HG02763 (cell line): ENCODE results near the gene CAPZB.

Experiments
- ATAC-seq: cut with Tn5 transposase; IDR thresholded peaks from one replicate; pipeline ENCODE4 v1.9.1; 2021; ENCODE audit warnings: mild to moderate bottlenecking, moderate library complexity; ENCODE audit not compliant: unreplicated experiment

CAPZB gene

DNA sequence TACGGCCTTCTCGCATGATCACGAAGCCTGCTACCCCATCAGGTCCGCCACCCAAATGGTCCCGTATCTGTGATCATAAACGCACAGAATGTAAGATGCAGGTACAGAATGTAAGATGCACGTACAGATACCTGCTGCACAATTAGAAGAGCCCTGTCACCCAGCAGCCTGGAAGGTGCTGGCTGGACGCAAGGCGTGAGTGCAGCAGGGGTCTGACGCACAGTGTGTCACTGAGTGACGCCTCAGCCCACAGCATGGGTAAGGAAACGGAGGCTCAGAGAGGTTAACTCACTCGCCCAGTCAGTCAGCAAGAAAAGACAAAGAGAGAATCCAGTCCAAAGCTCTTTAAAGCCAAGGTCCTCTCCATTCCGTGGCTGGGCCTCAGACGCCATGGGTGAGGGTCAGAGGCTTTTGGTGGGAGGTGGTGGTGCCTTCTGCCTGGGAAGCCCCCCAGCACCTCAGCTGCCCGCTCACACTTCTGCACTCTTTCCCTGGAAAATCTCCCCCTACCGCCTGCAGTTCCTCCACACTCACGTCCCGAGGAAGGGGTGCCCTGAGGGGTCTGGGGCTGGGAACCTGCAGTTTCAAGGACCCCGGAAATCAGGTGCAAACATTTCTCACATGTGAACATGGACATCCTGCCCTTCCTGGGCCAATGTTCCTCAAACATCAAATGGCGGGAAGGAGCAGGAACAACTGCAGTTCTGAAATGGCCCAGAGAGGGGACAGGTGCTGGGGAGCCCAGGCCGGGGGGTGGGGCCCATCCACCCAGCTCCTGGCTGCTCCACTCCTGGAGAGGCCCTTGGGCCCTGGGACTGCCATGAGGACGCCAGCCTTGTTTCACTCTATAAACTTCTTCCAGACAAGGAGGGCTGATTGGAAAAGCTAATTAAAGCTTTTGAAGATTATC lies 113.9 kb downstream of the CAPZB start:
- no peak for ATAC-seq

DNA sequence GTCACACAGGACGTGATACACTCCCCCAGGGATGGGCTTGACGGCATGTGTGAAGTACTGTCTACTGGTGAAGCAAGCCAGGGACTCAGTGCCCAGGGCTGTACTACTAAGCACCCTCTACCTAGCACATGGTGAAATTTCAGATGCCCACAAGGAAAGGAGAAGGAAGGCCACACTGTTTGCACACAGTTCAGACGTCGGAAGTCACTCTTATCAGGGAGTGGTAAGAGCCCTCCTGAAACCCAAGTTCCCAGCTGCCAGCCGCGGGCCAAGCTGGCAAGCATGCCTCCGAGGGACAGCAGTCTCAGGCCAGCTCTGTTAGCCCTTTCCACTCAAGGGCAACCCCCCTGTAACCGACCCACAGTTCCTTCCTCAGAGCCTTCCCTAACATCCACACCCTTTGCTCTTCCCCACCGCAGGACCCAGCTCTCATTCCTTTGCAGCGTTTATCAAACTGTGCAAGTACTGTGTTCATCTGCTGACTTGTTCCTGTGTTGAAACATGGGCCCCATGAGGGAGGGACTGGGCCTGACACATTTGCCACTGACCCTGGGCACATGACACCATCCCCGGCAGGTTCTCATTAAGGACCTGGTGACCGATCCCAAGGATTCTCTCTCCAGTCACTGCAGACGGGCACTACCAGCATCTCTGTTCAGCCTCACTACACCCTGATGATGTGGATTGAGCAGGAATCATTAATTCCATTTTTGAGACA lies 114.7 kb downstream of the CAPZB start:
- no peak for ATAC-seq

DNA sequence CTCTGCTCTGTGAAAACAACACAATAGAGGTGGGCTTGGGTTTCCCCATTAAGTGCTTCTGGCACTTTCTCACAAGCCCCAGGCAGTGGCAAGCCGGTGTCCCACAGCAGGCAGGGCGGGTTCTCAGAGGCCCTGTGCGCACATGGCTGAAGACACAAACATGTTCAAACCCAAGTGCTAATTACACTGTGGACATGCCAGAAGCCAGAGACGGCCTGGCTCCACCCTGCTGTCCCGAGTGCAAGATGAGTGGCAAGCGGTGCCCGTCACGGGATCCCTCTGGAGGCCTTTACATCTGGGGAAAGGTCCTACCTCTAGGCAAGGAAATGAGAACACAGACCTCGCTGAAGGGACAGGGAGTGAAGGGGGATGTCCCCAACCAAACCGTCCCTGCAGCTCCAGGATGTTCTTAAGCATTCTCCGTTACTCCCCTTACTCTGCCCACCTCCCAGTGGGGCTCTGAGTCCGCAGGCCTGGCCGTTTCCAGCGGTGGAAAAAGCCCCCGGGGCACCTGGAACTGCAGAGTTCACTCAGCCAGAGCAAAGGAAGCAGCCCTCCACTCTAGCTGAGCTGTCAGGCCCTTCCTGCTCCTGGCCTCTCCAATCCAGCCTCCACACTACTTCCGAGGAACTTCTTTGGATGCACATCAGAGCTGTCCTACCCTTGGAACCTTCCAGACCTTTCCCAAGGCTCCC lies 115.8 kb downstream of the CAPZB start:
- no peak for ATAC-seq

DNA sequence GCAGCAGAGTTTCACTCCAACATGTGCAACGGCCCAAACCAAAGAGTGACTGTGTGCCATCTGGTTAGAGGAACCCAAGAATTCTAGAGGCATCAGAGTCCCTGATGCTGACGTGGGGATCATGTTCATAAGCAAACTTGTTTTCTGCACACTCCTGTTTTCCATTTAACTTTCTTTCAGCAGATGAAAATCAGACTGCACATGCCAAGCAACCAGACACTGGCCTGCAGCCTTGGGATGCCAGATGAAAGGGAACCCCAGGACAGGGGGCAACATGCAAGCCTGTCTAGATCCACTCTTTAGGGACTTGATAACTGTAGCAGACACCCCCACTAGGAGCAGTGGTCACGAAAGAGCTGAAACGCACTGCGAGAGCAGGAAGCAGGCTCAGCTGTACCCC lies 116.4 kb downstream of the CAPZB start:
- ATAC-seq: no peak

DNA sequence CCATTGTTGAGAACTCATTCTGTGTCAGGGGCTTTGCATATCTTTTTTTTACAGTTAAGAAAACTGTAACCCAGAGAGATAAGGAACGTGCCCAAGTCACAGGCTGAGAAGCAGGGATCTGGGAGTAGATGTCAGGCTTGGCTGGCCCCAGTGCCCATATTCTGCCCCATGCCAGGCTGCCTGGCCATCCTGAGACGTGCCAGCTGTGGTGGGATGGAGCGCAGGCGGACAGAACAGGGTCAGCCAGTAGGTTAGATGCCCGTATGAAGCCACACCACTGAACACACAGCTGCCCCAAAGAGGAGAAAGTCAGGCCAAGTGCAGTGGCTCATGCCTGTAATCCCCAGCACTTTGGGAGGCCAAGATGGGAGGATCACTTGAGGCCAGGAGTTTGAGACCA lies 117.3 kb downstream of the CAPZB start:
- no peak for ATAC-seq

DNA sequence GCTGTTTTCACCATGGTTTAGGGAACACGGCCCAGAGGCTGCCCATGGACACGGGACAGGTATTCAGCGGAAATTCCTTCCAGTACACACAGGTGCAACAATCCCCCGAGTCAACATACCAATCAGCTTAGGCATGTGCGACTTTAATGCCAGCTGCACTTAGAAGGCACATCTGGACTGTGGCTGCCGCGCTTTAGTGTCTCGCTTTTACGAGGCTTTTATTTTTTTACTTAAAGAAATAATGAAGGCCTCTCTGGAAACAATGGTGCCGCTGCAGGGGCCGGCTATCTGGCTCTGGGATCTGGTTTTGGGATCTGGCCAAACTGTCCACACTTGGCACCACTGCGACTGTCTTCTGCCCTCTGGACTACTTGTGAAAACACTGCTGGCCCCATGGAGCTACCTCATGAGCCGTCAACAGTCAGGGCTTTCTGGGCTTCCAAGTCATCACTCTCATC lies 117.7 kb downstream of the CAPZB start:
- ATAC-seq: no peak

DNA sequence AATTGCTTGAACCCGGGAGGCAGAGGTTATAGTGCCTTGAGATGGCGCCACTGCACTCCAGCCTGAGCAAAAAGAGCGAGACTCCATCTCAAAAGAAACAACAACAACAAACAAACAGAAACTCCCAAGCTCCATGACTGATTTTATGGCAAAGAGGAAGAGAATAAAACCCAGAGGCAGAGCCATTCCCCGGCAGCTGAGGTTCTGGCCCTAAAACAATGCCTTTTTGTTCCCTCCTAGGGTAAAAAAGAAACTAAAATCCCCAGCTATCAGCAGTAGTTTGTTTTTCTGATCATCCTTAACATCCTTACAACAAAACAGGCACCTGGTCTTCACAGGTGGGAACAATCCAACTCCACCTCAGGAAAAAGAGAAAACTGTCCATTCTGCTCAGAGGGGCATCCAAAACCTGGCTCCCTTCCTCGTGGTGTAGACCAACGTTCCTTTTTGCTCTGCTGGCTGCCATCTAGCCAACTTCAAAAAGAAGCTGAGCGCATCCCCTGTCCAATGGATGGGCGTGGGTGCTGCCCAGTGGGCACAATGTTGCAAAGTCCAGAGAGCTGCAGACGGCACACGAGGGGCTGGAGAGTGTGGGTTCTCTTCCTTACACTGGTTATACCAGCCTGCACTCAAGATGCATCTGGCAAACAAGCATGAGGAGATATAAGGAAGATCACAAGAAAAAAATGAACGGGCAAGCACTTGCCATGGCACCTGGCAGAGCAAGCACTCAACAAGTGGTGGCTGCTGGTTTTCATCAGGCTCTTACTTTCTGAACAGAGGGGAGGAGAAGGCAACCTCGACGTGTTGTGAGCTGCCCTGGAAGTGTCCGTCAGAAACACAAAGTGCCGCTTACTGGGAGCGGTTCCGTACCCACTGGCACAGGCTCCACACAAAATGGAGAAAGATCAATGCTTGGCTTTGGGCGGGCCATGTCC lies 118.5 kb downstream of the CAPZB start:
- ATAC-seq: no peak

DNA sequence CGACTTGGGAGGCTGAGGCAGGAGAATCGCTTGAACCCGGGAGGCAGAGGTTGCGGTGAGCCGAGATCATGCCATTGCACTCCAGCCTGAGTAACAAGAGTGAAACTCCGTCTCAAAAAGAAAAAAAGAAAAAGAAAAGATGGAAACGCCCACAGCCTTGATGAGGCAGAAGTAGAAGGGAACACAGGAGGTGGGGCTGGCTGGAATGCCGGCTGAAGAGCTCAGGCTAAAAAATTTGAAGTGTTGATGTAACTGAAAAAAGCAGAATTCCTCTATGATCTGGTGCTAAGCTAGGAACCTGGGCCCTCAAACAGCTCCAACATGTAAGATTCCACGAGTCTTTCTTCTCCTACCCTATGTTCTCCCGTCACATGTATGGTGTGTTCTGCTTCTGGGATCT lies 119.6 kb downstream of the CAPZB start:
- ATAC-seq: no peak

DNA sequence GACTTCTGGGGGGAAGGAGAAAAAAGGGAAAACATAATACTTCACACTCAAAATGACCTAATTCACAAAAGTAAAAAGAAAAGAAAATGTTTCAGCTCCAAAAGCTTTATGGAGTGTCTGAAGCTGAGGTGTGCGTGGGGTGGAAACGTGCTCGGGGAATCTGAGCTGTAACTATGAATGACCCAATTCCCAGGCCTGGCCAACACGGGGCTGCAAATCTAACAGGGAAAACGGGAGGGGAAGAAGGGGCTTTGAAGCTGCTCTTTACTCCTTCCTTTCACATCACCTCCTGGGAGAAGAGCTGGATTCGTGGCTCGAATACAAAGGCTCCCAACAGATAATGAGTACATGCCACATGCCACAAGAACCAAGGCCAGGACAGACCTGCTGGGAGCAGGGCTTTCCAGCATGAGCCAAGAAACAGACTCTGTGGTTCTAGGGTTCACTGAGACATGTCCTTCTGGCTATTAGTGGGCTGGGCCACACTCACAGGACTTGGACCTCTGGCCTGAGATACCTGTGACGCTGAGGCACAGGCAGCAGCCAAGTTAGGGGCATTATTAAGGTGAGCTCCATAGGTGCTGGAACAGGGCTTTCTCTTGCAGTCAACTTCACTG lies 121.7 kb downstream of the CAPZB start:
- no peak for ATAC-seq

DNA sequence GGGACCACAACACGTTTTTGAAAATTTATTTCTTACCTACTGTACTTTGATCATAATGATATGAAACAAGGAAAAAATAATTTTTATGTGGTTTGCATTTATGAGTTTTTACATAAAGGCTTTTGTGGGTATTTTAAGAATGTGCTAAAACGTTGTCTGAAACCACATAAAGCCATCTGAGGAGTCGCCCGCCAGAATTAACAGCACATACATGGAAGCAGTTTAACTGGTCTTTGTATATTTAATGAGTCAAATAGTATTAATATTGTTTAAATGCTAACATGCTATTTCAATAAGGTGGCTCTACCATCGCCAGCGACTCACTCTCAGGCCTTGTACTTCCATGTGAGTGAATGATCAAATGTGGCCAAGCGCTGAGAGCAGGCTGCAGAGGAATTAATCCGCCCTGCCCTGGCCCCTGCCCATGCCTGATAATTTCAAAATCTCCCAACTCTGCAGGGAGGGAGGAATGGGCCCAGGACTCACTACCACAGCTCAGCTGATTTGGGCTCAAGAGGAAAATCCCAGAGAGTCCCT lies 123.7 kb downstream of the CAPZB start:
- no peak for ATAC-seq

DNA sequence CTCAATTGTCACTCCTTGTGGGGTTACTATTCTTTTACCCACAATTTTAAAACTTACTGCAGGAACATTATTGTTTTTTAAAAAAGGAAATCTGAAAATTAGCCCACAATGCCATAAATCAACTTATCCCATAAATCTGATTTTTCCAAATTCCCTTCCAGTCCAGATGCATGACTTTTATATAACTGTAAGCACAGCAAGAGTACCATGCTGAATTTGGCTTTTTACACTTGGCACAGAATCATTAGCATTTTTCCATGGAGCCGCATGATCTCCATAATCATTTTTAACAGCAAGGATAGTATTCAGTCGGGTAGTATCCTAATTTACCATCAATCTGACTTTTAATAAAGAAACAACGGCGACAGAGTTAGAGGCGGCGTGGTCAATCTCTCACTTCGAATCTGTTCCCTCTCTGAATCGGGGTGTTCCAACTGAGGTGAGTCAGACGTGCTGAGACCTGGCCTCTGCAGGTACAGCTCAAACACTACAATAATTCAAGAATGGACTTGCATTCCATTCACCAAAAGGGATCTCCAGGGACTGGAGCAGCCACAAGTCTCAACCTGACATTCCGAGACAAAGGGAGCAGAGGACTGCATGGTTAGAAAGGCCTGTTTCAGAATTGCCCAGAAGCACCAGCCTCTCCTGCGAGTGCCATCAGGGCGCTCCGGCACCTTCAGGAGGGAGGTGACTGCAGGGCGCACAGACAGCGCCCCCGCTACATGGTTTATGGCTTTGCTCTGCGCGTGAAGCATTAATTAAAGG lies 124.3 kb downstream of the CAPZB start:
- ATAC-seq: no peak

DNA sequence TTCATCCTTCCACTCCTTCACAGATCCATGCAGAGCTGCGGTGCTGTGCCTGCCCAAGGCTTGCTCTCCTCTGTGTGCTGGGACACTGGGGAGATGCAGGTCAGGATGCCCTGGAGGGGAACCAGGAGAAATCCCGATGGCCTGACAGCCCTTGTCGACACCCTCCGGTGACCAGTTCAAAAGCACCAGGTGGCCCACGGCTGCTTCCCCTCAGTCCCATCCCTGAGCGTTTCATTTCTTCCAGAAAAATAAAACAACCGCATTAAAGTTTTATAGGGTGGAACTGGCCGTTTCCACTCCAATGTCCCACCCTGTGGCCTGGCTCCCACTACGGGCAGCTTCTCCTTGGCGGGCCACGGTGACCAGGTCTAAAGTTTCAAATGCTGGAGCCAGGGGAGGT lies 124.9 kb downstream of the CAPZB start:
- ATAC-seq: no peak

DNA sequence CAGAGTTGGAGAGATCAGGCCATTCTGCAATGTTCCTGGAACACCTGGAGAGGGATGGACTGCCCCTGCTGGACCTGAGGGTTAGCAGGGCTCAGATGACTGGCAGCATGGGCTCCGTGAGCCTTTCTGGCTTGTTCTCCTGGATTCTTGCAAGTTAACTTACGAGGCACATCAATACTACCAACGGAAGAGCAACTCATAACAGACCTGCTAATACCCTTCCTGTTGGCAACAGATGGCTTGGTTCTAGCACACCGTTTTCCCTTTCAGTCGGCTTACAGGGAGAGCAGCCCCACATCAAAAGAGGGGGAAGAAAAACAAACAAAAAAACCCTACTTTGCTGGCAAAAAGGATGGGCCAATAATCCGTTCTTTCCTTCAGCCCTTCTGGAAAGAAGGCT lies 125.3 kb downstream of the CAPZB start:
- no peak for ATAC-seq

DNA sequence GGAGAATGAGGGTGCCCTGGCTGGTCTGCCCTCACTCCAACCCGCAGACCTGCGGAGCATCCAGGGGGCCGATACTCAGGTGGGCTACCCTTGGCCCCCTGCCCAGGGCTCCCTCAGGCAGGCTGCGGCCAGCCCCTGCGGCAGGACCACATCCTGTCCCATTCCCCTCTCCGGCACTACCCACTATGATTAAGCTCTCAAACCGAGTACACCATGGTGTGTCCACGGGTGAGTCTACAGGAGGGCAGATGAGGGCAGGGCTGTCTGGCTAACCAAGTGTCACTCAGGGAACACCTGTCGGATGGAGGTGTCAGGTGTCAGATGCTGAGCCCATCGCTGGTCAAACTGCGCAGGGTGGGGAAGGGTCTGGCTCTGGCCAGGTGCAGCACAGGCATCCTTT lies 126.0 kb downstream of the CAPZB start:
- ATAC-seq: no peak

DNA sequence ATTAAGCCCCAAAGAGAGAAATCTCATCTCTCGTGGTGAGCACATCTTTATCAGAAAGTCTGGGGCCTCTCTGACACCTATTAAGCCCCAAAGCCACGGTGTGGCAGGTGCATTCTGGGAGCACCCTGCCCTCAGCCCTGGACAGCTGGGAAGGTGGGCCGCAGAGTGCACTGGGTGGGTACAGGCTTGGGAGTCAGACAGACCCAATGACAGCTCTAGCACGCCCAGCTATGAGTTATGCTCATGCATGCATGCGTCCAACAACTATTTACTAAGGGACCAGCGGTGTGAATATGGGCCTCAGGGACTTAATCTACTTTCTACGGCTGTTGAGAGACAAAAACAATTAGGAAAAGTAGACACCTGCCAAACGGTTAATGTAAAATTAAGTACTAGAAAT lies 126.6 kb downstream of the CAPZB start:
- ATAC-seq: no peak

DNA sequence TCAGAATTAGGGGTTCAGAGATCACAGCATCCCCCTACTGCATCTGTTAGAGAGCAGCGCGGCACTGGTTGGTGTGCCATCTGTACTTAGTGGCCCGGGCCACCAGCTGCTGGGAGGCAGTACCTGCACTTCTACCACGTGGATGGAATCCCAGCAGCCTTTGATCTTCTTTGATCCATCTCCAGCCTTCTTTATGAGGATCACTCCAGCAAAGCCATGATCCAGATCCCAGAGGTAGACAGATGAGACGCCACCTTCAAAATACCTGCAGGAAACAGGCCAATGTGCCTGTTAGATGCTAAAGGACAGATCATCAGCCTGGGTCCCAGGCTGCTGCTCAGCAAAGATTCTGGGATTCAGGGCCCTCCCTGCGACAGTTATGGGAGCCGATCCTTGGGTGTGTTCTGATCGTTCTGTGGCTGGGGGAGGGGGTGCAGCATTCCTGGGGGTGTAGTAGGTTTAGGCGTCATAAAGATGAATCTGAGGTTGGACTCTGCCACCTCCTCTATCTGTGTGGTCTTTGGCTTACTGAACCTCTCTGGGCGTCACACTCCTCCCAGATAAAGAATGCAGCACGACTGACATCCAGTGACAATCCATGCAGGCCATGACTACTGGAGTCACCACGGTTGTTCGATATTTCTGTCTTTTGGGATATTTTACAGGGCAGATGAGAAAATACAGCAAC lies 127.9 kb downstream of the CAPZB start:
- no peak for ATAC-seq

DNA sequence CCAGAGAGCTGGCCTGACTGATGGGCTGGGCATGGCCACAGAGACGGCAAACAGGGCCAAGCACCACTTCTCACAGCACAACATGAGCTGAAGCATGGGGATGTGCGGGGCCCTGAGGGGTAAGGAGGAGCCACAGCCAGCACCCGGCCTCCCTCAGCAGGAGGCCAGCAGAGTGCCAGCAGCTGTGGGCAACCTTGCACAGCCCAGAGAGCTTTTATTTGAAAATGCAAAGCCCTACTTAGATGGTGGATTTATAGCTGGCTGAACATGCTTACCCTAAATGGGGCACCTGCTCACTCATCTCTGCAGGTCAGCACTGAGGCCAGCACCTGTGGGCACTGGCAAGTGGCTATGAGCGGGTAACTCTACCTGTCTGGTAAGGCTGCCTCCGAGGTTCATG lies 129.1 kb downstream of the CAPZB start:
- no peak for ATAC-seq

DNA sequence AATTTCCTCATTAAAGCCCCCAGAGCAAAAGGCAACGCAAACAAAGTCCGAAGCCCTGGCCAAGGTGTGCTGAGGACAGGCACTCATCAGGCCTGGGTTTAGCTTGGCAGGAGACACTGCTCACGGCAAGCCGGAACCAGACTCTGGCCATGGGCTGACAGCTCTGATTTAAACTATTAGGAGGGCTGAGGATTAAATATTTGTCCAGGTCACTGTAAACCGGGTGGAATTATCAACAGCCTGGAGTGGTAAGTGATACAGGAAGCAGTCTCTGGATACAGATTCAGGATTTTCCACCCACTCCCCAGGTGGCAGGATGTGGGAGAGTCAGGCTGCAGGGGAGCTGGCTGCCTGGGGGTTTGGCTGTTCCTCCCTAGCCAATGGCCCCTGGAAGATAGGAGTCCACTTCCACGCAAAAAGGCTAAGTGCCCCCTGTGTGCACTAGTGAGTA lies 130.8 kb downstream of the CAPZB start:
- ATAC-seq: no peak
